Activated T-helper 9 cell treated with anti-CD3 and anti-CD28 coated beads, Interleukin-2, amount 50 U/mL, for 16 hours (primary cell): ENCODE measurements around the gene PKN1.
A peak's percentile ranks its signal among the peaks of the same experiment; 100 is the strongest.

ENCODE experiments used
- DNase-seq: peaks from one replicate; pipeline ENCODE4 v3.0.0-alpha.2; 2020; ENCODE audit warnings: low read depth

PKN1 gene

DNA sequence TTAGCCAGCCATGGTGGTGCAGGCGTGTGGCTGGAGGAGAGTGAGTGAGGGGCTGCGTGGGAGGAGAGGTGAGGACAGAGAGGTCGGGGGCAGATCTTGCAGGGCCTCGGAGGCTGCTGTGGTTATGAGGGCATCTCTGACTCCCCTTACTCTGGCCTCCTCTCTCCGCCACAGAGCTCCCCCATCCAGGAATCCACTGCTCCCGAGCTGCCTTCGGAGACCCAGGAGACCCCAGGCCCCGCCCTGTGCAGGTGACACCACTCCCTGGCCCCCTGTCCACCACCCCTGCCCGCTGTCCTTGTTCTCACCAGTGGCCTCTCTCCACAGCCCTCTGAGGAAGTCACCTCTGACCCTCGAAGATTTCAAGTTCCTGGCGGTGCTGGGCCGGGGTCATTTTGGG, 34.3 kb downstream of the PKN1 start:
- DNase-seq = no peak

DNA sequence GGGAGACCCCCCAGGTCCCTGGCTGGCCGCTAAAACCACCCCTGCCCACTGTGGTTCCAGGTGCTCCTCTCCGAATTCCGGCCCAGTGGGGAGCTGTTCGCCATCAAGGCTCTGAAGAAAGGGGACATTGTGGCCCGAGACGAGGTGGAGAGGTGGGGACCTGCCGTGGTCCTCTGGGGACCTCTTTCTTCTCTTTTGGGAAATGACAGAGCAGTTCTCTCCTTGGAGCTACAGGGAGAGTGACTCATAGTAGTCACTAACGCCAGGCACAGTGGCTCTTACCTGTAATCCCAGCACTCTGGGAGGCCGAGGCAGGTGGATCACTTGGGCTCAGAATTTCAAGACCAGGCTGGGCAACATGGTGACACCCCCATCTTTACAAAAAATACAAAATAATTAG, 34.7 kb downstream of the PKN1 start:
- no peak for DNase-seq

DNA sequence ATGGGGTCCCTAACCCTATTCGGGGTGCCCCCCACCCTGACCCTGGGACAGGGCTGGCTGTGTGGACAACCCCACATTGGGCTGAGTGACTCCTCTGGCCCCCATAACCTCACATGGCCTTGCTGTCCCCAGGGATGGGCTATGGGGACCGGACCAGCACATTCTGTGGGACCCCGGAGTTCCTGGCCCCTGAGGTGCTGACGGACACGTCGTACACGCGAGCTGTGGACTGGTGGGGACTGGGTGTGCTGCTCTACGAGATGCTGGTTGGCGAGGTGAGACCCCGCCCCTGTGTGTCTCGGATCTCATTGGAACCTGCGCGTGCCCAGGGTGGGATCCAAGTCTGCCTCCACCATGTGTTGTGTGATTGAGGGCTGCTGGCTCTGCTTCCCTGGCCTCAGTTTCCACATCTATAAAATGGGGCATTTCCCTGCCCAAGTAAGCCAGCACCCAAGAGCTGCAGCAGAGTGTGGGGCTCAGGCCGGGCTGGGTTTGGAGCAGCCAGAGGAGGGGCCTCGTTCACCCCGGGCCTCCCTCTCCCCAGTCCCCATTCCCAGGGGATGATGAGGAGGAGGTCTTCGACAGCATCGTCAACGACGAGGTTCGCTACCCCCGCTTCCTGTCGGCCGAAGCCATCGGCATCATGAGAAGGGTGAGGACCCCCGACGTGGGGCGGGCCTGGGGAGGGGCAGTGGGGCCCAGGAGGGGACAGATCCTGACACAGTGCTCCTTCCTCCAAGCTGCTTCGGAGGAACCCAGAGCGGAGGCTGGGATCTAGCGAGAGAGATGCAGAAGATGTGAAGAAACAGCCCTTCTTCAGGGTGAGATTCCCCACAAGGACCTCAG, 37.1 kb downstream of the PKN1 start:
- DNase-seq = no peak

DNA sequence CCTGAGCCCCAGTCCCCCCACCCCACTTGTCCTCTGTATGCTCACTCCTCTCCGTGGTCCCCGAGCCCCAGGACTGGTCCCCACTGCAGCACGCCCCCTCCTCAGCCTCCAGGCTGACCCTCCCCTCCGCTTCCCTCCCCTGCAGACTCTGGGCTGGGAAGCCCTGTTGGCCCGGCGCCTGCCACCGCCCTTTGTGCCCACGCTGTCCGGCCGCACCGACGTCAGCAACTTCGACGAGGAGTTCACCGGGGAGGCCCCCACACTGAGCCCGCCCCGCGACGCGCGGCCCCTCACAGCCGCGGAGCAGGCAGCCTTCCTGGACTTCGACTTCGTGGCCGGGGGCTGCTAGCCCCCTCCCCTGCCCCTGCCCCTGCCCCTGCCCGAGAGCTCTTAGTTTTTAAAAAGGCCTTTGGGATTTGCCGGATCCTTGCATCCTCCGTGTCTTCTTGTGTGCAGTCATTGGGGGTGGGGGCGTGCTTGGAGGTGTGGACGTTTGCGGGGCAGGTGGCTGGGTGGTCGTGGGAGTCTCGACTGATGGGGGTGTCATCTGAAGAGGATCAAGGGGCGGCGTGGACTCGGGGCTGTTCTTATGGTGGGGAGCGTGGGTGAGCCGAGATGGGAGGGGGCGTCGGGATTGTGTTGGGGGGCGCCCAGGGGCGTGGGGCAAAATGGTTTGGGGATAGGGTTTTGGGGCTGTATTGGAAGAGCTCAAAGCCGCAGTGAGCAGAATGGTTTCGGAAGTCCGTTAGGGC, 38.5 kb downstream of the PKN1 start:
- no peak for DNase-seq

DNA sequence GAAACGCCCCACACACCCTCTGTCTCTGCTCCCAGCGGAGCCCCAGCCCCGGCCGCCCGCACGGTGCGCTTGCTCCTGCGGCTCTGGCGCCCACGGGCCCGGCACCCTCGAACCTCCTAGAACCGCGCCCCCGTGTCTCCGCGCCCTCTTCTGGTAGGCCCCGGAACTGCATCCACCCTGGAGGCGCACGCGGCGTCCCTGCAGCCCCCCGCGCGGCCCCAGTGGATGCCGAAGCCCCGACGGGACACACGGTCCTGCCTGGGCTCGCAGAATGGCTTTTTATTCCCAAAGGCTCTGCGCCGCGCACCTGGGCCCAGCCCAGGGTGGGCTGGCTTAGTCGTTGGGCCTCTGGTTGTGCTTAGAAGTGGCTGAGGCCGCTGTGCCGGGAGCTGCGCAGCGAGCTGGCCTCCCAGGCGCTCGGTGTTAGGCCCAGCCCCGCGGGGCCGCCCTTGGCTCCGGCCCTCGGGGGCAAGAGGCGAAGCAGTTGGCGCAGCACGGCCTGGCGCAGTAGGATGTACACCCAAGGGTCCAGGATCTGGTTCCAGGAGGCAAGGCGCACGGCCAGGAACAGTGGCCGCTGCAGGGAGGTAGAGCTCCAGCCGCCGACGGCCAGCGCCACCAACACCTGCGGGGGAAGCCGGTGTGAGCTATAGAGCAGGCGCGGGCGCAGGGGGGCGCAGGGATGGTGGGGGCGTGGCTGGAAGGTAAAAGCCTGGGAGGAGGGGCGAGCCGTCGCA, 39.3 kb downstream of the PKN1 start:
- DNase-seq = peak; percentile 80

DNA sequence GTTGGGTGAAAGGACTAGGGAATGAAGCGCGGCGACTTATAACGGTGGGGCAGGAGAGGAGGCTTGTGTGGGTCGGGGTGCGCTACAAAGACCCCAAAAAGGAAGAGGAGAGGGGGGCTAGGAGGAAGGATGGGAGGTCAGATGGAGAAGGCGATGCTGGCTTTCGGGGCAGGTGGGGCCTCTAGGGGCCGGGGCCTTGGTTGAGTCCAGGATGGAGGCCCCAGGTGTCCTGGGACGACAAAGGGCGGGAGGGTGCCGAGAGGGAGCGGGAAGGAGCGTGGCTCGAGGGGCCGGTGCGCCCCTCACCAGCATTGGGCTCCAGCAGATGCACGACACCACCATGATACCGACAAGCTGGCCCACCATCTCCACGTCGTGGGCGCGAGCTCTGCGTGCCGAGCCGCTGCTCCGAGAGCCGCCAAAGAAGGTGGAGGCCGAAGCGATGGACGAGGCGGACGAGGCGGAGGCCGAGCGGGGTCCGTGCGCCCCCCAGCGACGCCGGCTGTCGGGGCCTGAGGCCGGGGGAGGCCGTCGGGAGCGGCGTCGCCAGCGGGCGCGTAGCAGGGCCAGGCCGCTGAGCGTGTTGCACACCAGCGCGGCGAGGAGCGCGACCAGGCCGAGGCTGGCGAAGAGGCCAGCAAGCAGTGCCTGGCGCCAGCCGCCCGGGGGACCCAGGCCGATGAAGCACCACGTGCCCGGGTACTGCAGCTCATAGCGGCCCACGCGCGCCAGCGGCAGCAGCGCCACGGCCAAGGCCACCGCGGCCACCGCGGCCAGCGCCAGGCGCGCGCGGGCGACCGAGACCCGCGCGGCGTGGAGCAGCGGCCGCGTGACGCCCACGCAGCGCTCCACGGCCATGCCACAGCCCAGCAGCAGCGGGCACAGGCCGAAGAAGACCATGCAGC, 40.2 kb downstream of the PKN1 start:
- no peak for DNase-seq

DNA sequence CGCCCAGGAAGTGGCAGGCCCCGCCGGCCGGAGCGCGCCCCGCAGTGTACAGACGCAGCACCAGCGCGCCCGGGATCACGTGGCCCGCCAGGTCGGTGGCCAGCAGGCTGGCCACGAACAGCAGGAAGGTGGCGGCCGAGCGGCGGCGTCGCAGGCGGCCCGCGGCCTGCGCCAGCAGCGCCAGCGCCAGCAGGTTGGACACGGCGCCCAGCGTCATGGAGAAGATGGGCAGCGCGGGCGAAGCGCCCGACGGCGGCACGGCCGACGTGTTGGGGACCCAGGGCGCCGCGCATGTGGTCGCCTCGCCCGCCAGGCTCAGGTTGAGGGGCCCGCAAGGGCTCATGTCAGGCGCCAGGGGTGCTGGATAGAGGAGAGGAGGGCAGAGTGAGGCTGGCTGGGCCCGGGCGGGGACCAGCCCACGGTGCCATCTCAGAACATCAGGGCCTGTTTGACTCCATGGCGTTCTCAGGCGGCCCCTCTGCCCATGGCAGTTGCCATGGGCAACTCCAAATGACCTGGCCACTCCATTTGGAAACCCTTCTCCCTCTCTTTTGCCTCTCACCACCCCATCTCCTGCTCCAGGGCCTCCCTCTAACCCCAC, 41.0 kb downstream of the PKN1 start:
- no peak for DNase-seq

DNA sequence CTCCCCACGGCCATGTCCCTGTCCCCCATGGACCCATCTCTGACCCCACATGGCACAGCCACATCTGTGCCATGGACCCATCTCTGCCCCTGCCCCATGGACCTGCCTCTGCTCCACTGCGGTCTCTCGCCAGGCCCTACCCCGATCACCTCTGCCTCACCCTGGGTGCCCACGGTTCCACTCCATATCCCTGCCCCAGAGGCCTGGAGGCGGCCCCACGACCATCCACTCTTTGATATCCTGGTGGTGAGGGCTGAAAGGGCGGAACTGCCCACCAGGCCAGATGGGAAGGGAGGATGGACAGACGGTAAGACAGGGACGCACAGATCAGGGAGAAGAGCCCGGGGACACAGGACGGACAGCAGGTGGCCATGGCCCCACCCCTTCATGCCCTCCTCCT, 41.7 kb downstream of the PKN1 start:
- no peak for DNase-seq

DNA sequence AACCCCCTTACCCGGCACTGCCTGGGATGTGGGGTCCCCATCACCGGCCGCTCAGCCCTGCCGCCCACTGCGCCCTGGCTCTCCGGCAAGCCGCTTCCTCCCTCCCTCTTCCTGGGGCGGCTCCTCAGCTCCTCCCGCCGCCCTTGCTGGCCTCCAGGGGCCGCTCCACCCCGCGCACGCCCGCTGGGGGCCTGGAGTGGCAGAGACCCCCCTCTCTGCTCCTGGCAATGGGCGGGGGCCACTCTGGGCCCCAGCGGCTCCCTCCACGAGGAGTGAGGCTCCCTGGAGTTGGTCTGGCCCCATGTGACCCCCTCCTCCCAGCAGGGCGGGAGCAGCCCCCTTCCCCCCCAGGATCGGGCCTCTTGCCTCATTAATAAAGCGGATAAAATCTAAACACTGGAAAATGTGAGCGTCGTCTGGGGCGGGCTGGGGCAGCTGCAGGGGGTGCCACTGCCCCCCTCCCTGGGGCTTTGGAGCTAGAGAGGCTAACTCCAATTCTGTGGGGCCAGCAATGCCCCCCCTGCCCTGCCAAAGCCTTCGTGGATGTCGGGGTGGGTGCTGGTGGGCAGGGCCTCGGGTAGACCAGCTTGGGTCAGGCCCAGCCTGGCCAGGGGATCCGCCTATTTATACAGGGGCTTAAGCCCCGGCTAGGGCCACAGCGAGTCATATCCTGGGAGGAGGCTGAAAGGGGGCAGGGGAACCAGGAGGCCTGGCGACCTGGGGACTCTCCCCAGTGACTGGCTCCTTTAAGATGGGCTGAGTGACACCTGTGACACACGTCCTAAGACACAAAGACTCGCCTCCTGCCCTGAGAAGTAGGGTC, 42.4 kb downstream of the PKN1 start, which contains the start of gene PTGER1:
TSS of gene PTGER1 (minus strand) at position 104 of the 823 bp plus-strand sequence. CDS start 1,034 bp downstream, outside the sequence.
- no peak for DNase-seq

DNA sequence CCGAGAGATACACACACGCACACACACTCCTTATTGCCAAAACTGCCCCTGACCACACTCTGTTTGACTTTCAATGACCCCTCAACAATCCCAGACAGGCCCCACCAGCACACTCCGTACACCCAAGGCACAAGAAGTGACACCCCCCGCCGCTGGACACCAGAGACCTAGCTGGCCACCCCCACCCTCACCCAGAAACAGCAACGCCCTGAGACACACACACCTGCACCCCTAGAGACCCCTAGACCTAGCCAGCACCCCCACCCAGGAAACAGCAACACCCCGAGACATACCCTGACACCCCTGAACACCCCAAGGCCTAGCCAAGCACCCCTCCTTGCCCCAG, 43.2 kb downstream of the PKN1 start:
- DNase-seq = no peak

DNA sequence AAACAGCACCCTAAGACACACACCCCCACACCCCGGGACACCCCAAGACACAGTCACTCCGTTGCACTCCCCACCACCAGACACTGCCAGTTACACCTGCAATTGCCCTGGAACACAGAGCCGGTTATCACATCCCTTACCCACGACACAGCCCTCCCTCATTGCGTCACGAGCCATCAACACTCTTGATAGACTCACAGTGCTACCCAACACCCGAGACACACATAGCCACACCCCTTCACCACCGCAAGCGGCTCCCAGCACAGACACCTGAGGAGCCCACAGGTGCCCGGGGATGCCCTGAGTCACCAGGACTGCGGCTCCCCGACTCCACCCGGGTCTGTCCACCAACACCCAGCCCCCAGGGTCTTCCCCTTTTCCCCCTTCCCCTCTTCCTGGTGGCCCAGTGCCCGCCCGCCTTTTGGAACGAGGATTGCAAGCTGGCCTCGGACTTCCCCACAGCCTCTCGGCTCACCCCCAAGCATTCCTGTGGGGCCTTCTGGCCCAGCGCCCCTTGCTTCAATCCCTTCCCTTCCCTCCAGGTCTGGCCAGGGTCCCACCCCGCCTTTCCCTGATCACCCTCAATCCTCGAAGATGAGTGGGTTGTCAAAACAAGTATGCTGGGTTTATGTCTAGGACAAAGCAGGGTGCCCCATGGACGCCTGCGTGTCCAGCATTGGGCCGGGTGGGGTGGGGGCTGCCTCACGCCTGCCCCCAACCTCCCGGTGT, 43.7 kb downstream of the PKN1 start:
- DNase-seq = no peak

DNA sequence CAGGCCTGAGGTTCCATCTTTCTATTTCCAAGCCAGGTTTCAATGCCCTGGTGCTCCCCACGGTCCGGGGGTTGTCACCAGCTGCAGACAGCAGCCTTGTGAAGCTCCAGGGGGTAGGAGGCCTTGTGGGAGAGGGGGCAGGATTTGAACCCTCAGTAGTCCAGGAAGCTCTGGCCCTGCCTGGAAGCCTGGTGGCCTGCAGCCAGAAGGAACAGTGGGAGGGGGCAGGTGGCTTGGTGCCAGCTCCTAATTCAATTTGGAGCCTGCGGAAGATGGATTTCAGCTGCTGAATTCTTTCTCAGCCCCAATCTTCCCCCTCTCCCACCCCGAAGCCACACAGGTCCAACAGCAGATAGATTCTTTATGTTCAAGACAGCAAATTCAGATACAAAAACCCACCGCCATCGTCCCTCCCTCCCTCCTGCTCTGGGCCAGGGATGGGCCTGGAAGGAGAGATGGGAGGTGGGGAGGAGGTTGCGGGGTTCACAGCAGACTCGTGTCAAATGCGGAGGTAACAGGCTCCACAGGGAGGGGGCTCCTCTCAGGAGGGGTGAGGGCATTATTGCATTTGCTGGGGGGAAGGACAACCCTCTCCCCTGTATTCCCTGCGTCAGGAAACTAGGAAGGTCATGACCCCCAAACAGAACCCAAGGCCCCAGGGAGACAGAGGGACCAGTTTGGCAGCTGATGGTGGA, 44.5 kb downstream of the PKN1 start:
- DNase-seq = no peak

DNA sequence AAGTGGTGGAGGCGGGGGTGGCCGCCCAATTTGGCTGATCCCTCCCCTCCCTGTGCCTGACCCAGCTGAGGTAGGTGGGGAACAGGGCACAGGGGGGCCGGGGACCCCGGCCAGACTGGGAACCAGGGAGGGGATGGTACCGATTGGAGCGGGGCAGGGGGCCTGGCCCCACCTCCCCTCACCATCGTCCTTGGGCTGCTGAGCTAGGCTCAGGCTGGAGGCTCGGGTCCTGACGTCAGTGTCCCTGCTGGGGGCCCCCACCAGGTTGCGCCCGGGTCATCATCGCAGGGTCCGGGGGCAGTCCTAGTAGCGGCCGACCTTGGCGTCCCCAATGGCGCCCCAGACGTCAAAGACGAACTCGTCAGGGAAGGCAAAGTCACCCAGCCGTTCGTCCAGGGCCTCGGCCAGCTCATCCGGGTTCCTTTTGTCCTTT, 45.0 kb downstream of the PKN1 start:
- no peak for DNase-seq

DNA sequence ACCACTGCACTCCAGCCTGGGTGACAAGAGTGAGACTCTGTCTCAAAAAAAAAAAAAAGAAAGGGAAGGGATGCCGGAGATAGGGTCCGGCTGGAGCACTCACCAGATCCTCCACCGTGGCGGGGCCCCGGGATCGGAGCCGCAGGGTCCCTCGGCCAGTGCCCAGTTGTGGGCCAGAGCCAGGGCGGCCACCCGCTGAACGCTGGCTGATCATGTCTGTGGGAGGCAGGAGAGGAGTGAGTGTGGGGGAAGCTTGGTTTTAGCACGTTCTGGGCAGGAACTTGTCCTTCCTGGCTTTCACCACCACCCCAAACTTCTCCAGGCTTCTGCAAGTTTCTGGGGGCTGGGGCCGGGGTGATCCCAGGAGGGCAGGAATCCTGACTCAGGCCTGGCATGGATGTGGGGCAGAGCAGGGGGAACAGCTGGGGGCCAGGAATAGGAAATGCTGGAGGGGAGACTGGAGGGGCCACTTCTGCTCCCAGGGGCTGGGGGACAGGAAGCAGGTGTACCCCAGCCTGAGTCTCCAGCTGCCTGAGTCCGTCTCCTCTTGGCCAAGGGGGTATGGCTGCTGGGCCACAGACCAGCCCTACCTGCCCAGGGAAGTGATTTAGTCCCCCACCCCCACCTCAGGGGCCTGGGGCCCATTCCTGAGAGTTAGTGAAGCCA, 46.3 kb downstream of the PKN1 start:
- no peak for DNase-seq

DNA sequence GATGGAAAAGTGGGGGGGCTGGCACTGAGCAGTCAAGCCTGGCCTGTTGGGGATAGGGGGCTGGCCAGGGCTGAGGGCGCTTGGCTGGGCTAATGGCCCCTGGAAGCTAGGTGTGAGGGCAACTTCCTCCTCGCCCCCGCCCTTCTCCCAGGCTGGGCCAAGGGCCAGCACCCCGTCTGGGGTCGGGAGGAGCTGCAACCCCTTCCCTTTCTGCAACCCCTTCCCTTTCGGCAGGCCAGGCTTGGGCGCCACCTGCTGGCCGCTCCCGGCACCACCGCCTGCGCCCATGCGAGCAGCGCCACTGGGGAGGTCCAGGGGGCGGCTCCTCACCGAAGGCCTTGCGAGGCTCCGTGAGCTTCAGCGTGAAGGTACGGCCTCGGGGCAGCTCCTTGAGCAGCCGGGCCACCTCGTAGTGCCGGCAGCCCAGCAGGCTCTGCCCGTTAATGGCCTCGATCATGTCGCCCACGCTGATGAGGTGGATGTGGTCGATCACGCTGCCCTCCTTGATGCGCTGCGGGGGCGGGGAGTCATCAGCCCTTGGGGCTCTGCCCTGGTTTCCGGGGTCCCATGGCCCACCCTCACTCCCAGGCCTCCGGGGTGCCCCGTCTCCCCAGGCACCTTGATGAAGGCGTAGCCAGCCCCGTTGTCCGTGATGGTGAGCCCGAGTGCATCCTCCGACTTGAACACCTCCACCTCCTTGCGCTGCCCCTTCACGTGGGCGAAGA, 47.0 kb downstream of the PKN1 start:
- DNase-seq = peak; percentile 63

DNA sequence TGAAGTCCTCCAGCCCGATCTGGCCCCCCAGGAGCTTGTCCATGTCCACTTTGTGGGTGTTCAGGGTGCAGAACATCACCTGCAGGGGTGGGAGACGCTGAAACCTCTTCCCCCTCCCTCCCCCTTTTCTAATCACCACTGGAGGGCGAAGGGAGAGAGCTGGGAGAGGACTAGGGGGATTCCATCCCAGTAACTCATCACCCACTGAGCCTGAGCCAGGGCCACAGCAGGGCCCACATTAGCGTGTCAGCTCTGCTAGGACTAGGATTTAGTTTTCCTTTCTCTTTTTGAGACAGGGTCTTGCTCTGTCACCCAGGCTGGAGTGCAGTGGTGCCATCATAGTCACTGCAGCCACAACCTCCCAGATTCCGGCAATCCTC, 47.6 kb downstream of the PKN1 start:
- DNase-seq = no peak

DNA sequence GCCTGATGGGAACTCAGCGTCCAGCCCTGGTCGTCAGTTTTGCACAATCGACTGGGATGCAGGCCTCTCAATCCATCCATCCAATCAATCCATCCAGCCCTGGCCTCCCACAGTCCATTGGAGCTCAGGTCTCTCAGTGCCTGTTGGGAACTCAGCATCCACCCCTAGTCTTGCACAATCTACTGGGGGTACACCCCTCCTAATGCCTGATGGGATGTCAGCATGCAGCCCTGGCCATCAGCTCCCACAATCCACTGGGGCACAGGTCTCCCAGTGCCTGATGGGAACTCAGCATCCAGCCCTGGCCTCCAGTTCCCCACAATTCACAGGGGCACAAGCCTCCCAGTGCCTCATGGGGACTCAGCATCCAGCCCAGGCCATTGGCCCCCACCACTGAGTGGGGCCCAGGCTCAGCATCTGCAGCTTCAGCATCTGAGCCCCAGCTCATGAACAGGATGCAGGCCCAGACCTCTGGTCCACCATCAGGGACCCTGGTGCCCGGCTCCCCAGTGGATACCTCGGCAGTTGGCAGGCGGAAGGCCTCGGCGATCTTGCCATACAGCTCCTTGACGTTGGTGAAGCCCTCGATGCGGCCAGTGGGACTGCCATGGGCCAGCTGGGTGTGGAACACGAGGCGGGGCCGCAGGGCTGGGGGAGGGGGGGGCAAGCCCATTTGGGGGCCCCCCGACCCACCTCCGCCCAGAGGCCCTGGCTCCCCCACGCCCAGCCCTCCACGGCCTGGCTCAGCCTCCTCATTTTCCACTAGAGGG, 49.3 kb downstream of the PKN1 start:
- DNase-seq = no peak
